Measurements from ENCODE around the gene ZNF385D. TPM values are rescaled to one million over a fixed set of nuclear protein-coding genes. Genes with fewer than 3 reads are reported as not detected.

Gene ZNF385D
- total RNA-seq, 1 experiment from 2014 or later = 9.6 TPM

- TF ChIP-seq NR3C1 (CRISPR knock-in tag; conservative IDR thresholded peaks at IDR 0.05; ENCODE audit: low read depth) (no peak), AFF4 (CRISPR knock-in tag; IDR thresholded peaks at IDR 0.05; ENCODE audit: borderline replicate concordance) (no peak), ERG (CRISPR knock-in tag; IDR thresholded peaks at IDR 0.05) (no peak), SP1 (CRISPR knock-in tag; conservative IDR thresholded peaks at IDR 0.05) (no peak), E2F5 (CRISPR knock-in tag; IDR thresholded peaks at IDR 0.05) (no peak), PRRX2 (CRISPR knock-in tag; IDR thresholded peaks at IDR 0.05) (no peak), OVOL2 (CRISPR knock-in tag; IDR thresholded peaks at IDR 0.05; ENCODE audit: borderline replicate concordance) (no peak)
Measured at GRCh38 chr3:21792176-21792575, 41.2 kb upstream of the ZNF385D start (continued).

- ChIA-PET POLR2A (no interaction called here), CTCF (no interaction called here)
- Mint-ChIP-seq H3K9me3 (no peaks in the 10 kb centered on the region), H3K27me3 (ENCODE audit: low read depth) (no peaks in the 10 kb centered on the region), H3K36me3 (no peaks in the 10 kb centered on the region), H3K4me3 (no peak overlapping the region), H3K4me1 (peaks cover 17% of the 10 kb centered on the region), H3K27ac (no peak overlapping the region)
- TF ChIP-seq E2F5 (CRISPR knock-in tag; IDR thresholded peaks at IDR 0.05) (no peak), MAX (CRISPR knock-in tag; IDR thresholded peaks at IDR 0.05) (no peak), NR3C1 (CRISPR knock-in tag; conservative IDR thresholded peaks at IDR 0.05; ENCODE audit: low read depth) (no peak), ATF6 (CRISPR knock-in tag; IDR thresholded peaks at IDR 0.05) (no peak), FOXJ3 (CRISPR knock-in tag; IDR thresholded peaks at IDR 0.05; ENCODE audit: borderline replicate concordance) (no peak), KAT7 (CRISPR knock-in tag; IDR thresholded peaks at IDR 0.05; ENCODE audit: borderline replicate concordance) (no peak), PREB (CRISPR knock-in tag; IDR thresholded peaks at IDR 0.05; ENCODE audit: borderline replicate concordance) (no peak)
- no peak for ATAC-seq
- DNase-seq (ENCODE audit: low spot score) = no peak
Measured at GRCh38 chr3:21791356-21791755, 40.3 kb upstream of the ZNF385D start.

- no peaks in the 10 kb centered on the region for H3K36me3 Mint-ChIP-seq
- ChIA-PET CTCF (interaction anchor here (0.9 kb wide), 1 partner anchor 36 kb away, joined by 3 read pairs; no protein-coding TSS in a partner anchor), POLR2A (no interaction called here)
- H3K4me3 Mint-ChIP-seq = no peak overlapping the region
- H3K4me1 Mint-ChIP-seq = peaks cover 17% of the 10 kb centered on the region
- no peaks in the 10 kb centered on the region for H3K9me3 Mint-ChIP-seq
- H3K27ac Mint-ChIP-seq = no peak overlapping the region
- ATAC-seq (no peak), DNase-seq (ENCODE audit: low spot score) (no peak)
- H3K27me3 Mint-ChIP-seq (ENCODE audit: low read depth) = no peaks in the 10 kb centered on the region
- TF ChIP-seq ZMAT4 (CRISPR knock-in tag; IDR thresholded peaks at IDR 0.05) (no peak), TEAD4 (CRISPR knock-in tag; IDR thresholded peaks at IDR 0.05) (no peak), STAT6 (CRISPR knock-in tag; conservative IDR thresholded peaks at IDR 0.05; ENCODE audit: low read depth) (no peak), CDX4 (CRISPR knock-in tag; IDR thresholded peaks at IDR 0.05; ENCODE audit: borderline replicate concordance) (no peak), HMGA2 (CRISPR knock-in tag; IDR thresholded peaks at IDR 0.05) (no peak)
Measured at GRCh38 chr3:21790466-21790865, 39.5 kb upstream of the ZNF385D start.
